22Rv1 (cell line): ENCODE measurements around the gene ARHGAP40.

Experiments used
- H3K27ac ChIP-seq: fragments of 450-650 bp; 2 replicates; pipeline ENCODE4 v1.5.1; 2017
- CTCF ChIP-seq: fragments of 450-650 bp; IDR thresholded peaks from 2 replicates; pipeline ENCODE4 v1.5.1; 2017; ENCODE audit warnings: mild to moderate bottlenecking
- ZFX ChIP-seq: fragments of 450-650 bp; IDR thresholded peaks from 2 replicates; pipeline ENCODE4 v1.6.1; 2017; ENCODE audit warnings: antibody characterized with exemption, borderline replicate concordance

Gene ARHGAP40

GRCh38 chr20:38673261-38673660, 71.7 kb downstream of the ARHGAP40 start:
- TF ChIP-seq CTCF, result no peak
- TF ChIP-seq ZFX, result no peak
- no peak overlapping the region for H3K27ac ChIP-seq

- TF ChIP-seq CTCF, result no peak
- TF ChIP-seq ZFX, result no peak
- H3K27ac ChIP-seq, result no peak overlapping the region
Observed at GRCh38 chr20:38673725-38674091, 72.1 kb downstream of the ARHGAP40 start.

- no peak for TF ChIP-seq ZFX
- no peak for TF ChIP-seq CTCF
- no peak overlapping the region for H3K27ac ChIP-seq
Observed at GRCh38 chr20:38674092-38674764, 72.6 kb downstream of the ARHGAP40 start.

- no peak overlapping the region for H3K27ac ChIP-seq
- TF ChIP-seq ZFX (no peak), CTCF (no peak)
Observed at GRCh38 chr20:38674765-38675133, 73.1 kb downstream of the ARHGAP40 start.

DNA sequence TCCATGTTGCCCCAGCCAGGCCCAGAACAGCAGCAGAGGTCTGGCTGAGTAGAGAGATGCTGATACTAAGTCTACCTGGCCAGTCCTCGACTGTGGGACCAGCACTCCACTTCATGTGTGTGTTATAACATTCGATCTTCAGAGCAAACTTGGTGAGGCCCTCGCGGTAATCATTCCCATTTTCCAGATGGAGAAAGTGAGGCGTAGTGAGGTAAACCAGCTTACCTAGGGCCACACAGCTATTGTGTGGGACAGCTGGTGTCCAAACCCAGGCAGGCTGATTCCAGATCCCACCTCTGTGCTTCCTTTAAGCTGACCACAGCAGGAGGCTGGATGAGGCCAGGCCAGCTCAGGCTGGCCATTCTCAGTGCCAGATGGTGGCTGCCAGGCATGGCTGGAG, 75.0 kb downstream of the ARHGAP40 start:
- TF ChIP-seq CTCF, result no peak
- no peak for TF ChIP-seq ZFX
- no peak overlapping the region for H3K27ac ChIP-seq

- no peak overlapping the region for H3K27ac ChIP-seq
- TF ChIP-seq CTCF (no peak), ZFX (no peak)
Observed at GRCh38 chr20:38680500-38681306, 79.1 kb downstream of the ARHGAP40 start.

DNA sequence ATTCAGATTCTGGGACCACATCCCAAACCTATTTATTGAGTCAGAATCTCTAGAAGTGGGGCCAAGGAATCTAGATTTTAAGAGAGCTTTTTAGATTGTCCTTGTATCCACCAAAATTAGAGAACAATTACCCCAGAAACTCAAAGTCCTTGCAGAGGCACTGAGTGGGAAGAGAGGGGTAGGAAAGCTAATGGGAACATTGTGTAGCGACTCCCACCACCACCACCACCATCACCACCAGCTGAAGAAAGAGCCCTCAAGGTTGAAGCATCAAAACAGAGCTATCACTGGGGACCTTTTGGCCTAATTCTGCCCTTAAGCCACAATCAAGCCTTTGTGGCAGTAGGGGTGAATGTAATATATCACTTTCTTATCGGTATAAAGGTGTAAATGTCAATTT, 83.7 kb downstream of the ARHGAP40 start:
- TF ChIP-seq ZFX (no peak), CTCF (no peak)
- H3K27ac ChIP-seq, result no peak overlapping the region
